GM20000 (cell line): ENCODE results near the gene YJU2.
A peak's percentile ranks its signal among the peaks of the same experiment; 100 is the strongest.

ENCODE experiments used
- DNase-seq: peaks from one replicate; pipeline ENCODE4 v3.0.0; 2012; ENCODE audit warnings: low spot score
- TF ChIP-seq, protein P1 (sequence below): IDR thresholded peaks from 2 replicates; pipeline ENCODE4 v1.5.1; 2012; ENCODE audit warnings: mild to moderate bottlenecking, control low read depth; ENCODE audit errors: extremely low read depth, missing control alignments

YJU2 gene

DNA sequence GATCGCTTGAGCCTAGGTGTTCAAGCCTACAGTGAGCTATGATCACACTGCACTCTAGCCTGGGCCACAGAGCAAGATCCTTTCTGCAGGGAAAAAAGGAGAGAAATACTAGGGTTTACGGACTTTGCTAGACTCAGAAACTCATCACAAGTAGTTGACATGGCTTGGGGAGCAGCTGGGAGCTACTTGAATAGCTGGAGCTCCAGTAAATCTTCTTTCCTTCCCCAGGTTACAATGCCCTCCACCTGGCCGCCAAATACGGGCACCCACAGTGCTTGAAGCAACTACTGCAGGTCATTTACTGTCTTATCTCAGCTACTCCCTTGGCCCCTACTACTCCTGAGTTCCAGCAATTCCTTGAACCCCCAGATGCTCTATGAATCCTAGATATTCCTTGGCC lies 45.1 kb upstream of the YJU2 start:
- TF ChIP-seq, protein P1, sequence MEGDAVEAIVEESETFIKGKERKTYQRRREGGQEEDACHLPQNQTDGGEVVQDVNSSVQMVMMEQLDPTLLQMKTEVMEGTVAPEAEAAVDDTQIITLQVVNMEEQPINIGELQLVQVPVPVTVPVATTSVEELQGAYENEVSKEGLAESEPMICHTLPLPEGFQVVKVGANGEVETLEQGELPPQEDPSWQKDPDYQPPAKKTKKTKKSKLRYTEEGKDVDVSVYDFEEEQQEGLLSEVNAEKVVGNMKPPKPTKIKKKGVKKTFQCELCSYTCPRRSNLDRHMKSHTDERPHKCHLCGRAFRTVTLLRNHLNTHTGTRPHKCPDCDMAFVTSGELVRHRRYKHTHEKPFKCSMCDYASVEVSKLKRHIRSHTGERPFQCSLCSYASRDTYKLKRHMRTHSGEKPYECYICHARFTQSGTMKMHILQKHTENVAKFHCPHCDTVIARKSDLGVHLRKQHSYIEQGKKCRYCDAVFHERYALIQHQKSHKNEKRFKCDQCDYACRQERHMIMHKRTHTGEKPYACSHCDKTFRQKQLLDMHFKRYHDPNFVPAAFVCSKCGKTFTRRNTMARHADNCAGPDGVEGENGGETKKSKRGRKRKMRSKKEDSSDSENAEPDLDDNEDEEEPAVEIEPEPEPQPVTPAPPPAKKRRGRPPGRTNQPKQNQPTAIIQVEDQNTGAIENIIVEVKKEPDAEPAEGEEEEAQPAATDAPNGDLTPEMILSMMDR: no peak
- DNase-seq: no peak

DNA sequence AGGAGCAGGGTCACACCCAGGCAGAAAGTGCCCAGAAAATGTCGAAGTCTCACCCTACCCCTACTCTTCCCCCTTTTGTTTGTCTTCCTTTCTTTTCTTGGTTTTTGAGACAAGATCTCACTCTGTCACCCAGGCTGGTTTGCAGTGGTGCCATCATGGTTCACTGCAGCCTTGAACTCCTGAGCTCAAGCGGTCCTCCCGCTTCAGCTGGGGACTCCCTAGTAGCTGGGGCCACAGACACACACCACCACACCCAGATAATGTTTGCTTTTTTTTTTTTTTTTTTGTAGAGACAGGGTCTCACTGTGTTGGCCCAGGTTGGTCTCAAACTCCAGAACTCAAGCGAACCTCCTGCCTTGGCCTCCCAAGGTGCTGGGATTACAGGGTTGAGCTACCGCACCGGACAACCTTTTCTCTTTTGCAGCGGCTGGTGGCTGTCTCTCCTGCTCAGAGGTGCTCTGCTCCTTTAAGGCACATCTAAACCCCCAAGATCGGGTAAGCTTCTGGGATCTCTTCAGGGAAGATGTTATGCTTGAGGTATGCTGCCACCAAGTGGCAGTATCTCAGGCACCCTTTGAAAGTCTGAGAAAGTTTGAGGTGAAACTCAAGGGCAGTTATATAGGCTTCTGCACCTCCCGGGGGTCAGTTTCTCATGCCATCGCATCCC lies 39.9 kb upstream of the YJU2 start:
- TF ChIP-seq, protein P1: peak; percentile 24
- DNase-seq: no peak

DNA sequence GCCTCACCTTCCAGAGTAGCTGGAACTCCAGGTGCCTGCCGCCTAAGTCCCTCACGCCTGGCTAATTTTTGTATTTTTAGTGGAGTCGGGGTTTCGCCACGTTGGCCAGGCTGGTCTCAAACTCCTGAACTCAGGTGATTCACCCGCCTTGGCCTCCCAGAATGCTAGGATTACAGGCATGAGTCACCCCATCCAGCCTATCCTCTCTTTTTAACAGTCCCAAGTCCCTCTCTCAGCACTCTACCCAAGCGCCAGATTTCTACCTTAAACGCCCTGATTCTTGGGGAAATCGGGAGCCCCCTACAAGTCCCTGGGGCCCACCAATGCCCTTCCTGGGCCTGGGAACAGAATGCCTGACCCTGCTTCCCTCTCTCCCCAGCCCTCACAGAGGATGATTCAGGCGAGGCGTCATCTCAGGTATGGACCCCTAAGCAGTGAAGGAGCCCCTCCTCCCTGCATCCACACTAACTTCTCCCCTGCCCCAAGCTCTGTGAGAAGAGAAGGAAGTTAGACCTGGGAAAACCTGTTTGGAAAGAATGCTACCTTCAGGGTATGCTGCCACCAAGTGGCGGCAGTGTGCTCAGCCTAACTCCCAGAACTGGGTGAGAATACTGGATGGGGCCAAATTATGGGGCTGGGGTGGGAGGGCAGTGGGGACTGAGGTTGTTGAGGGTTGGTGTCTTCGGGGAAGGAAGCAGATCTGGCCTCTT lies 38.3 kb upstream of the YJU2 start:
- TF ChIP-seq, protein P1: peak; percentile 84
- peak; percentile 58 for DNase-seq

DNA sequence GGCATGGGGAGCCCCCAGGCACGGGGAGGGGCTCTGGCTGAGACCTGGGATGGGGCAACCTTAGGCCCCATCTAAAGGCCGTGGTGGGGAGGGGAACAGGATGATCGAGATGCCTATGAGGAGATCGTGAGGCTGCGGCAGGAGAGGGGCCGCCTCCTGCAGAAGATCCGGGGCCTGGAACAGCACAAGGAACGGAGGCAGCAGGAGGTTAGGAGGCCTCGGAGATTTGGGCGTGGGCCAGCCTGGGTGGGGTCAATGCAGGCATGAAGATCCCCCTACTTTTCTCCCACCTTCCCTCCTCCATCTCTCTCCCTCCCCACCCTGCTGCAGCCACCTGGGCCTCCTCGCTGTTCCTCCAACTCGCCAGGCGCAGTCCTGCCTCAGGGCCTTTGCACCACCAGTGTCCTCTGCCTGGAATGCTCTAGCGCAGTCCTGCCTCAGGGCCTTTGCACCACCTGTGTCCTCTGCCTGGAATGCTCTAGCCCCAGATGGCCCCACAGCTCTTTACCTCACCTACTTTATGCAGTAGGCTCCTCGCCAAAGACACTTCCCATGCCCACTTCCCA lies 36.6 kb upstream of the YJU2 start:
- TF ChIP-seq, protein P1: no peak

DNA sequence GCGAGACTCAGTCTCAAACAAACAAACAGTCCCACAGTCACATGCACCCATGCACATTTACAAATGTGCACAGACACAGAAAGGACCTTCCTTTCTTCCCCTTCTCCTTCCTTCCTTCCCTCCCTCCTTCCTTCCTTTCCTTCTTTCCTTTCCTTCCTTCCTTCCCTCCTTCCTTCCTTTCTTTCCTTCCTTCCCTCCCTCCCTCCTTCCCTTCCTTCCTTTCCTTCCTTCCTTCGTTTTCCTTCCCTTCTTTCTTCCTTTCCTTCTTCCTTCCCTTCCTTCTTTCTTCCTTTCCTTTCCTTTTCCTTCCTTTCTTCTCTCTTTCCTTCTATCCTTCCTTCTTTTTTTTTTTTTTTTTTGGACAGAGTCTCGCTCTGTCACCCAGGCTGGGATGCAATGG lies 33.8 kb upstream of the YJU2 start:
- DNase-seq: no peak

More for the DNA sequence above, 36.6 kb upstream of the YJU2 start:
- DNase-seq: no peak

DNA sequence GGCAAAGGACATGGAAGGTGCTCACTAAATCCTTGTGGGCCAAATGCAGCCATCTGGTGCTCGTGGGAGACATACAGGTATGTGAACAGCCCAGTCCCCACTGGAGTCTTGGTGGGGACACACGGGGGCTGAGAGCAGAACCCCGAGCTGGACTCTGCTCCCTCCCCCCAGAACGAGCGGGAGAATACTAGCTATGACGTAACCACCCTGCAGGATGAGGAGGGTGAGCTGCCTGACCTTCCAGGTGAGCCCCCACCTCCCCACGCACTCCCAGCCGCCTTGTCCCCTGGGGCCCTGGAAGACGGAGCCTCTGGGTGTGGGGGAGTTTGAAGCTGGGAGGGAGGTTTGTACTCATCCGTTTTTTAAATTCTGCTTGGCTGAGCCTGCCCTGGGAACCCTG lies 31.1 kb upstream of the YJU2 start:
- no peak for DNase-seq
- TF ChIP-seq, protein P1: no peak

More for the DNA sequence above, 33.8 kb upstream of the YJU2 start:
- TF ChIP-seq, protein P1: no peak

DNA sequence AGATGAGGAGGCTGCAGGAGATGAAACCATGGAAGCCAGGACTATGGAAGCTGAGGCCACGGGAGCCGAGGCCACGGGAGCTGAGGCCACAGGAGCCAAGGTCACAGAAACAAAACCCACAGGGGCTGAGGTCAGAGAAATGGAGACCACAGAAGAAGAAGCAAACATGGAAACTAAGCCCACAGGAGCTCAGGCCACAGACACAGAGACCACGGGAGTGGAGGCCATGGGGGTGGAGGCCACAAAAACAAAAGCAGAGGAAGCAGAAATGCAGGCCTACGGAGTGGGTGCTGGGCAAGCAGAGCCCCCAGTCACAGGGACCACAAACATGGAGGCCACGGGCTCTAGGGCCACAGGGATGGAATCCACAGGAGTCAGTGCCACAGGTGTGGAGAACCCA lies 30.0 kb upstream of the YJU2 start:
- TF ChIP-seq, protein P1: no peak
- no peak for DNase-seq
